Vagina (tissue), 2 donors: ENCODE measurements around the gene CCDC18.

Experiments
- CTCF ChIP-seq, 3 experiments: fragments of 450-650 bp in 2 of 3; fragments of 200-600 bp in 1 of 3; sonication (generic) in 1 of 3; IDR thresholded peaks; one replicate each; pipeline ENCODE4 v1.5.1; 2017 to 2019; ENCODE audit warnings: antibody characterized with exemption in 3 of 3, mild to moderate bottlenecking in 2 of 3, moderate library complexity in 2 of 3
- POLR2A ChIP-seq, 2 donors: fragments of 450-650 bp; IDR thresholded peaks; one replicate each; pipeline ENCODE4 v1.6.1; 2017; ENCODE audit warnings: antibody characterized with exemption in 2 of 2, mild to moderate bottlenecking in 2 of 2, moderate library complexity in 2 of 2

DNA sequence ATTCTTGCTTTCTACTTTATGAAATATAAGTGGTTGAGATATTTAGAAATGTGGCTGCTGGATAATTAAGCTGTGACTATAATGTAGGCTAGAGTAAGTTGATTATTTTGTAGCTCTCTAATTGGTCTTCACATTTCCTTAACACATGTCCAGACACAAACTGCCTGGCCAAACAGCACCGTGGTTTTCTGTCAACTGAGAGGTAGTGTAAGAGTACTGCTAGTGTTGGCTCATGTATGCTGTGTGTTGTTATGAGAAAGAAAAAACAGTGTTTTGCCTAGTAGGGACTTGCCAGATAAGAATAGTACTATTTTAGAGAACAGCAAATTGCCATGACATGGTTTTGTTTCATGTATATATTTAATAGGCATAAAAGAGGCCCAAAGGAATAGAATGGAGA is 37.4 kb upstream of the CCDC18 start:
- no peak for TF ChIP-seq CTCF (IDR thresholded peaks at IDR 0.05)
- TF ChIP-seq POLR2A (IDR thresholded peaks at IDR 0.05), result no peak
